D721Med (cell line): ENCODE results near the gene GSC2.

ENCODE experiments used
- DNase-seq: peaks from one replicate; pipeline ENCODE4 v3.0.0; 2011; ENCODE audit warnings: low spot score; ENCODE audit not compliant: insufficient read length
- FAIRE-seq: peaks from 2 replicates; lab custom pipeline; 2011; peaks lifted over from hg19 to GRCh38; lab: Jason Lieb, UNC
- TF ChIP-seq, protein P1 (sequence below): IDR thresholded peaks from 2 replicates; pipeline ENCODE4 v1.5.1; 2012; ENCODE audit warnings: mild to moderate bottlenecking, control low read depth; ENCODE audit not compliant: insufficient read depth; ENCODE audit errors: missing control alignments

The GSC2 gene

DNA sequence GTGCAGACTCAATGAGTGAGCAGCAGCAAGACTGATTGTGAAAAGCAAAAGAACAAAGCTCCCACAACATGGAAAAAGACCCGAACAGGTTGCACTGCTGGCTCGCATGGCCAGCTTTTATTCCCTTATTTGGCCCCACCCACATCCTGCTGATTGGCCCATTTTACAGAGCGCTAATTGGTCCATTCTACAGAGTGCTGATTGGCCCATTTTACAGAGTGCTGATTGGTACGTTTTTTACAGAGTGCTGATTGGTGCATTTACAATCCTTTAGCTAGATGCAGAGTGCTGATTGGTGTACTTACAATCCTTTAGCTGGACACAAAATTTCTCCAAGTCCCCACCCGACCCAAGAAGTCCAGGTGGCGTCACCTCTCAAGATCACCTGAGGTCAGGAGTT, 43.8 kb upstream of the GSC2 start:
- no peak for FAIRE-seq
- TF ChIP-seq, protein P1, sequence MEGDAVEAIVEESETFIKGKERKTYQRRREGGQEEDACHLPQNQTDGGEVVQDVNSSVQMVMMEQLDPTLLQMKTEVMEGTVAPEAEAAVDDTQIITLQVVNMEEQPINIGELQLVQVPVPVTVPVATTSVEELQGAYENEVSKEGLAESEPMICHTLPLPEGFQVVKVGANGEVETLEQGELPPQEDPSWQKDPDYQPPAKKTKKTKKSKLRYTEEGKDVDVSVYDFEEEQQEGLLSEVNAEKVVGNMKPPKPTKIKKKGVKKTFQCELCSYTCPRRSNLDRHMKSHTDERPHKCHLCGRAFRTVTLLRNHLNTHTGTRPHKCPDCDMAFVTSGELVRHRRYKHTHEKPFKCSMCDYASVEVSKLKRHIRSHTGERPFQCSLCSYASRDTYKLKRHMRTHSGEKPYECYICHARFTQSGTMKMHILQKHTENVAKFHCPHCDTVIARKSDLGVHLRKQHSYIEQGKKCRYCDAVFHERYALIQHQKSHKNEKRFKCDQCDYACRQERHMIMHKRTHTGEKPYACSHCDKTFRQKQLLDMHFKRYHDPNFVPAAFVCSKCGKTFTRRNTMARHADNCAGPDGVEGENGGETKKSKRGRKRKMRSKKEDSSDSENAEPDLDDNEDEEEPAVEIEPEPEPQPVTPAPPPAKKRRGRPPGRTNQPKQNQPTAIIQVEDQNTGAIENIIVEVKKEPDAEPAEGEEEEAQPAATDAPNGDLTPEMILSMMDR, result no peak
- DNase-seq, result no peak

DNA sequence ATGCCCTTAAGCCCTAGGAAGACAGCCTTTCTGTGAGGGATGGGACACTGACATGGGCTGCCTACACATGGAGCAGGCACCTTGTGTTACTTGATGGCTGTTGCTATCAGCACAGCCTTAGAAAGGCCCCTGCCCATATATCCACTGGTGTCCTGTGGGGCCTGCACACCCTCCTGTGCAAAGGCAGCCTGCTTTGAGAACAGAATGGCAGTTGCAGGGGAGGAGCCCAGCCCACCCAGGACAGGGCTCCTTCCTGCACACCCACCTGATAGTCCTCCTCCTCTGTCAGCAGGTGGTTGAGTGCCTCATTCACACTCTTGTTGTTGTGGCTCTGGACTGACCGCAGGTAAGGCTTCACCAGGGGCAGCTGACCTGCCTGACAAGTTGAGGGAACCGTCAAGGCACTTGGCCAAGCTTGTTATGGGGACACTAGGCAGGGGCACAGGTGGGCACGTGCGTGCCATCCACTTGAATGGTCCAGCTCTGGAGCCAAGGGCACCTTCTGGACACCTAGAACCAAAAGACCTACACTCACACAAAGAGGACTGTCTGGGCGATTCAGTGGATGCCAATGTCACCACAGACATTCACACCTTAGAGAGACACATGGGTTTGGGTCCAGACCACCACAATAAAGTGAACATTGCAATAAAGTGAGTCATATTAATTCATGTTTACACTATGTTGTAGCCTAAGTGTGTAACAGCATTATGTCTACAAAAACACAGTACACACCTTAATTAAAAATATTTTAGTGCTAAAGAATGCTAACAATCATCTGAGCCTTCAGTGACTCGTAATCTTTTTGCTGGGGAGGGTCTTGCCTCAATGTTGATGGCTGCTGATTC, 37.8 kb upstream of the GSC2 start:
- DNase-seq, result no peak
- FAIRE-seq, result no peak
- TF ChIP-seq, protein P1, result no peak

DNA sequence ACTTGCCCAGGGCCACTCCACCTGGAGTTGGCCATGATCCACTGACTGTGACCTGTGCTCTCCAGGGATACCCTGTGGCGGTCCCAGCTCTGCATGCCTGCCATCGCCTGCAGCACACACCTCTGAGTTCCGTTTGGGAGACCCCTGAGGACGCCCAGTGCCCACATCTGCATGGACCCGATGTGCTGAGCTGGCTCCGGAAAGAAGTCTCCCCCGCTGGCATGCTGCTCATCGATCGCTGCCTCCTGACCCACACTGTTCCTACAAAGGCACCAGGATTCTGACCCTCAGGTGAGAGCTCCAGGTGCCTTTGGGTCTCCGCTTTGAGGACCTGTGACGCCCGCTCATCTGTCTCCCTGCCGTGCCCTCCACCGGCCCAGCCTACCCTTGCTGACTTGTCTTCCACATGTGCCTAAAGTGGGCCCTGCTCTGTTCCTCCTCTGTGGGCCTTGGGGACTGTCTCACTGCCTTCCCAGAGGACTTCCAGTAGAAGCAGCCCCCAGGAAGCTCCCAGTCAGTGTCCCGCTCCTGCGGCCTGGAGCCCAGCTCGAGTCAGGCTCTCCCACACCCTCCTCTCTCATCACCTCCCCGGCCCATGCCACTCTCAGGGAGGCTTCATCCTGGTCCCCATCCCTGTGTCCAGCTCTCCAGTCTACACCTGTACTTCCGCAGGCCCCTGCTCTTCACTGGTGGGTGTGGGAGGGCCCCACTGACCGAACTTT, 34.3 kb upstream of the GSC2 start:
- TF ChIP-seq, protein P1, result no peak
- FAIRE-seq (no peak), DNase-seq (no peak)

DNA sequence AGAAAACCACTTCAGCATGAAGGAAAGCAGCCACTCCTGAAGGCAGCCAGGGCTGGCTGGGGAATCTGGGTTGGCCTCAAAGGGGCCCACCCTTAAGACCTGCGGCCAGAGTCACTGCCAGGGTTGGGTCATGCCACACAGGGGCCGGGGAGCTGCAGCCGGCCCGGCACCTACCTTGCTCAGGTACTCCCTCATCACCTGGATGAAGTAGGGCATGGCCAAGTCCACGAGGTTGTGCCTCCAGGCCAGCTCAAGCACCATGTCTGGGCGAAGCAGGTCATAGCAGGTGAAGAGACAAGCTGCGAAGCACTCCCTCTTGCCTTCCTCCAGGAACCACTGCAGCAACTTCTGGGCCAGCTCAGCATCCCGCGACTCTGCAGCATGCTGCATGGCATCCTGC, 33.1 kb upstream of the GSC2 start:
- DNase-seq (no peak), FAIRE-seq (no peak)
- TF ChIP-seq, protein P1, result no peak

DNA sequence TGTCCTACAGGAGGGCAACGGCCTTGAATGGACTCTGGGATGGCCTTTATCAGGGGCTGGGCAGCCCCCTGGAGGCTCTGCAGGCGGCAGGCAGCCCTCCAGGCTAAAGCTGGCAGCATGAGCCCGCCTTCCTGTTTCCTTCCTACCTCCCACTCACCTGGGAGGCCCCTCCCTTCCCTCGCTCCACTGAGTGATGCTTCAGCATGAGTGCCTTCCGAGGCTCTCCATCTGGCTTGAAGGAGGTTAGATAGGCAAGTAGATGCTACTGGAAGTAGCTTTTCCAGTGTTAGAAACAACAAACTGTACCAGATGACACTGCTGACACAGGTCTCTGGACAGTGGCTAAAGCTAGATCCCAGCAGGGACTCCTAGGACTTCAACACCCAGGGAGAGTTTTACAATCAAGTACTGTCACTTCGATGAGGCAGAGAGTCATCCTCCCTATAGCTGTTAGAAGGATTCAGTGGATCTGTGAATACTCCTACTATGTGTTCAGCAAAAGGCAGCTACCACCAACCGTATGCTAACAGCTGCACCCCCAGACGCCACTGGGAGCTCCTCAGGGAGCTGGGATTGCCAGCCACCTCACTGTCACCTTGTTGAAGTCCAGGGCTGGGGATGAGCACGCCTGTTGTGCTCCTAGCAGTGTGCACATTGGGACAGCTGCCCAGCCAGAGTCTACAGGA, 32.5 kb upstream of the GSC2 start:
- TF ChIP-seq, protein P1, result no peak
- FAIRE-seq (no peak), DNase-seq (no peak)

DNA sequence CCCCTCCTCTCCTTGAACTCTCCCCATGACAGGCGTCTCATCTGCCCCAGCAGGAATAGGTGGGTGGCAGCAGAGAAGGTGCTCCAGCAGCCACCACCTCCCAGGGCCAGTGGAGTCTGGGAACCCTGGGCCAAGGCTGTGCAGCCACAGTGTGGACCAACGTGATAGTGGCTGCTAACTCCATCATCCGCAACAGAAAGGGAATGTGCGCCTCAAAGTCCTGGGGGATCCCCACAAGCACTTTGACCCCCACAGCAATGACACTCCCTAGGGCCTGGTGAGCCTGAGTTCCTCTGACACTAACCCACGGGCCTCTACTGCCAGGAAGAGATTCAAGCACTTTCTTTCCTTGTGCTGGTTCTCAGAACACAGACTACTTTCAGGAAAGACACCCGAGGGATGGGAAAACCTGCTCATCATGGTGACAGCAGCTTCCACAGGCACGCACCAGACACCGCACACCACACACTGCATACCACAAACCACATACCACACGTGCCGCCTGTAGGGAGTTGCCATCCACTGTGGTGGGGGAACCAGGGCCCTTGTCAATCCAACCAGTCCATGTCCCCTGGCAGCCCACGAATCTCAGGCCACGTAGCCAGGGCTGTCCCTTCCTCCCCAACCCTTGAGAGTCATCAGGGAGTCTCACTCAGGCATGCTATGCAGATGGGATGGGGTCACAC, 31.8 kb upstream of the GSC2 start:
- DNase-seq (no peak), FAIRE-seq (no peak)
- TF ChIP-seq, protein P1, result no peak
